HG02610 (cell line): ENCODE results near the gene BTBD9.

Experiments used
- ATAC-seq: cut with Tn5 transposase; IDR thresholded peaks from one replicate; pipeline ENCODE4 v1.9.1; 2021; ENCODE audit warnings: mild to moderate bottlenecking, moderate library complexity; ENCODE audit not compliant: unreplicated experiment

BTBD9 gene

GRCh38 chr6:38639498-38640215 lies at the start of gene BTBD9:
BTBD9 (minus strand) TSS chr6:38639929.
- peak; percentile 72 for ATAC-seq

GRCh38 chr6:38688579-38689087 lies 48.9 kb upstream of the BTBD9 start:
- peak; percentile 79 for ATAC-seq

- no peak for ATAC-seq
Measured at GRCh38 chr6:38687549-38687948, 47.8 kb upstream of the BTBD9 start.

- no peak for ATAC-seq
Measured at GRCh38 chr6:38687043-38687353, 47.3 kb upstream of the BTBD9 start.

DNA sequence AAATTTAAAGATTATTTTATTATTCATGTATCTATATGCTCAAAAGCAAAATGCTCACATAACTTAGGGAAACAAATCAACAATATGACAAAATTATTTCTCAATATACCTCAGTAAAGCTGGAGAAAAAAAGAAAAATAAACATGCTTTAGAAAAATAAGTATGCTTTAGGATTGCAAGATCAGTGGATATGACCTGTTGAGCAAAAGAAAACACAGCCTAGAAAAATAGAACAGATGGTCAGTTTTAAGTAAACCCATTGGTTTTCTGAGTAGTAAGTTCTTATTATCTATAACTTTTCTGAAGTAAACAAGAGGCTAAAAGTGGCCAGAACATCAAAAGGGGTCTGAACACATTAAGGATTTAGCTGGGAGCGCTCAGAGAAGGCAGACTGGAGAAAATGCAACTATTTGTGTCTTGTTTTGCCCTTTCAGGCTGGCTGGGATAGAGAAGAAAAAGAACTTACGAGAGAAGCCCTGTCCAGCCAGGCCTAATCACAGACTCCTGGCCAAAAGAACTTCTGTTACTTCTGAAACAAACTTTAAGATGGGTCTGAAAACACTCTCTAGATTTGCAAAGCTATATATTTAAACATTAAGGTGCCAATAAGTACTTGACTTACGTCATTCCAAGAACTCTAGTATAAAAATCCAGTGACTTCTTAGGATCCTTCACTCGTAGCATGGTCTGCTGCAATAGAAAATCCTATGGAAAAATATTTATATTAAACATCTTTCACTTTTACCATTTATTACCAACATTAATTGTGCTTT lies 46.7 kb upstream of the BTBD9 start:
- ATAC-seq: no peak

- no peak for ATAC-seq
Measured at GRCh38 chr6:38684904-38685303, 45.2 kb upstream of the BTBD9 start.

DNA sequence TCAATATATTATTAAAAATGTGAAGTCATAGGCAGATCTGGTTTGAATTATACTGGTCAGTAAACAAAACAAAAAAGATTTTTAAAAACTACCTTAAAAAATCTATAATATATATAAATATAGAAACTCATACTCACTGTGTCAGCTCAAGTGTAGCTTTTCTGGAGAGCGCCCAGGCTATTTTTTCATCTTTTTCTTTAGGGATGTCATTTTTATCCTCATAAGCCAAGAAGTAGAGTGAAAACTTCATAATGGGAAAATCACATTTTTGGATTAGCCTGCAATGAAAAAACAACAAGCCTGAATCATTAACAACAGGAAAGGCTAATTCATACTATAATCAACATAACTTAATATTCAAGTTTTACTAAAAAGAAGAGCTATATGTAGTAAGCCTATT lies 44.5 kb upstream of the BTBD9 start:
- ATAC-seq: no peak

- no peak for ATAC-seq
Measured at GRCh38 chr6:38681850-38682249, 42.1 kb upstream of the BTBD9 start.

DNA sequence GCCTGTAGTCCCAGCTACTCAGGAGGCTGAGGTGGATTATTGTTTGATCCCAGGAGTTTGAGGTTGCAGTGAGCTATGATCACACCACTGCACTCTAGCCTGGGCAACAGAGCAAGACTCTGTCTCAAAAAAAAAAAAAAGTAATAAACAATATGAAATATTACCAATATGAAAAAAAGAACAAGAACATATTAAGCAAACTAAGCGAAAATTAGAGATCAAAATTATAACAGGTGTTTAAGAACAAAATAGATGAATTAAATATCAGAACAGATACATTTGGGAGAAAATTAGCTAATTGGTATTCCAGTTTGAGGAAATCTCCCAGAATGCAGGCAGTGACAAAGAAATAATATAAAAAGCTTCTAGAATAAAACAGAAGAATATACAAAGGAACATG lies 39.9 kb upstream of the BTBD9 start:
- no peak for ATAC-seq

GRCh38 chr6:38678178-38678760 lies 38.5 kb upstream of the BTBD9 start:
- no peak for ATAC-seq

DNA sequence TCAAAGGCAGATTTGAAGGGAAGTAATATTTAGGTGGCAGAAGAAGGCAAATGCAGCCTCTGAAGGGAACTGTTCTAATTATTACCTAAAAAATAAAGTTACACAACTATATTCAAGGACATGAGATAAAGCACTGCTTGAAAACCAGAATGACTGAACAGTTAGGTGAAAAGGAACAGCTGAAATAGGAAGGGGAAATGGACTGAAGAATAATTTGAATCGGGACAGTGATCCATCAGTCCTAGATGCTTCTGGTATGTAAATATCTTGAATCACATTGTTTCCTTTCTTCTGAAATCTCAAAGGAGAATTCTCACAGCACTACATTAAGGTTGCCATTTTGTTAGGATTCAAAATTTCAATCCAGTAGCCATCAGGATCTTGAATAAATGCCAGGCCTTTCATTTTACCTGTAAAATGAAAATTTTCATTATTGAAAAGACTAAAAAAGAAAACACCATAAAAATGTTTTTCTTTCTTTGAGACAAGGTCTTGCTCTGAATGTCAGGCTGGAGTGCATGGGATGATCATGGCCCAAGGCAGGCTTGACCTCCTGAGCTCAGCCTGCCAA lies 37.3 kb upstream of the BTBD9 start:
- no peak for ATAC-seq

DNA sequence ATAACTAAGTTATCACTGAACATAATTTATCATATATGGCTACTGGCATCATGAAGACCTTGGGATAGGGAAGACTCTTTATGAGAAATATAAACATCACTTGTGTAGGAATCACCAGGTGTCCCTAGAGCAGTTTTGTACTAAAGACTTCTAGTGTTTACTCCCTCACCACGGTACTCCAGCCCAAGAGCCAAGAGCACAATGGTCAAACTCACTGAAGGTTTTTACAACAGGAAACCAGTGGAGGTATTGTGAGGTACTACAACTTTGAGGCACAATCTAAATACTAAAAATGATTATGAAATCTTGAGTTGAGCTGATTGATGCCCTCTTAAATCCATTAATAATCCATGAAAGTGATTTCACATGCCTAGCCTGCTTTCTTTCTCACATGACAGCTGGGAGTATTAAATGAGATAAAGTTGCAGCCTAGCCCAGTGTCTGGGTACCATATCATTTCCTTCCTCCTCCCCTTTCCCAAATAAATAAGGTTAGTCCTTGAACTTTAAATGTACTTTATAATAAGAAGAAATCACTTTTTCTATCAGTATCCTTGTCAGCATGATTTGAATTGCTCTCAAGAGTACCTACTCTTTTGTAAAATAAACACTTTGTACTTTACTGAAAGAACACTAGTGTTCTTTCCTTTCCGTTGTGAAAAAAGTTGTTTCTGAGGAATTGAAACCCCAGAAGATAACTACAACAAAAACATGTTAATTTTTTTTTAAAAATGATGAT lies 36.7 kb upstream of the BTBD9 start:
- ATAC-seq: no peak

DNA sequence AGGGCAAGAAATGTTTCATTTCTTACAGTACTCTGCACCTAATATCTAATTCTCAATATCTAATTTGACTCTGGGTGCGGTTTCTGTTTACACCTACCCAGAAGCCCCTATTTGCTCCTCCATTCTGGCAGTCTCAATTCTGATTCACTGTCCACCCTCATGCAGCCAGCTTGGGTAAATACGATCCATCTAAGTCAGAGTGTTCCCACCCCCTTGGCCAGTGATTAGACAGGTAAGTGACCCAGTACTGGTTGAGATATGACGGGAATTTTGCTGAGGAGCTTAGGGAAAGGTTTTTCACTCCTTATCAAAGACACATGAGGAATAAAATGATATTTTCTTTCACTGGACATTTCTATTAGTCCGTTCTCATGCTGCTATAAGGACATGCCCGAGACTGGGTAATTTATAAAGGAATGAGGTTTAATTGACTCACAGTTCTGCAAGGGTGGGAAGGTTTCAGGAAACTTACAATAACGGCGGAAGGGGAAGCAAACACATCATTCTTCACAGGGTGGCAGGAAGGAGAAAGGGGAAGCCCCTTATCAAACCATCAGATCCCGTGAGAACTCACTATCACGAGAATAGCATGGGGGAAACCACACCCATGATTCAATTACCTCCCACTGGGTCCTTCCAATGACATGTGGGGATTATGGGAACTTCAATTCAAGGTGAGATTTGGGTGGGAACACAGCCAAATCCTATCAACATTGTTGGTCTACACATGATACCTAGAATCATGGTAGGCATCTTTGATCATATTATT lies 33.9 kb upstream of the BTBD9 start:
- ATAC-seq: no peak

DNA sequence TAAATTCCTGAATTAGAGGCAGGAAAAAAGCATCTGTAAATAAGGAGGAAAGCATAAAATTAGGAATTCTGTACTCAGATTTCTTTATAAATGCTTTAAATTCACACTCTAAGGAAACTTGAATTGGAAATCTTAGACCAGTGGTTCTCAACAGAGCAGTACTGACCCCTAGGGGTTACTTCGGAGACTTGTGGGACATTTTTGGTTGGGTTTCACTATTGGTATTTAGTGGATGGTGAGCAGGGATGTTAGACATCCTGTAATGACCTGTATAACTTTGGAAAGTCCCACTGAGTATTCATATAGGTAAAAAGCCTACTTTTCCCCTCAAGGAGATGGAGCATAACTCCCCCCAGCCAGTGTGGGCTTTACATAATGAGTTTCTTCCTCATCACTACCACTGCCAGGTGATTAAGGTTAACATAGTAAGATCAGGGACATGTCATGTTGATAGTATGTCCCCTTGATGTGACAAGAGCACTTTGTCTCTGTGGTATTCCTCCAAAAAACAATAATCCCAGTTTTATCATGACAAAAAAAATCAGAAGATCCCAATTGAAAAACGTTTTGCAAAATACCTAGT lies 32.2 kb upstream of the BTBD9 start:
- ATAC-seq: peak; percentile 85

DNA sequence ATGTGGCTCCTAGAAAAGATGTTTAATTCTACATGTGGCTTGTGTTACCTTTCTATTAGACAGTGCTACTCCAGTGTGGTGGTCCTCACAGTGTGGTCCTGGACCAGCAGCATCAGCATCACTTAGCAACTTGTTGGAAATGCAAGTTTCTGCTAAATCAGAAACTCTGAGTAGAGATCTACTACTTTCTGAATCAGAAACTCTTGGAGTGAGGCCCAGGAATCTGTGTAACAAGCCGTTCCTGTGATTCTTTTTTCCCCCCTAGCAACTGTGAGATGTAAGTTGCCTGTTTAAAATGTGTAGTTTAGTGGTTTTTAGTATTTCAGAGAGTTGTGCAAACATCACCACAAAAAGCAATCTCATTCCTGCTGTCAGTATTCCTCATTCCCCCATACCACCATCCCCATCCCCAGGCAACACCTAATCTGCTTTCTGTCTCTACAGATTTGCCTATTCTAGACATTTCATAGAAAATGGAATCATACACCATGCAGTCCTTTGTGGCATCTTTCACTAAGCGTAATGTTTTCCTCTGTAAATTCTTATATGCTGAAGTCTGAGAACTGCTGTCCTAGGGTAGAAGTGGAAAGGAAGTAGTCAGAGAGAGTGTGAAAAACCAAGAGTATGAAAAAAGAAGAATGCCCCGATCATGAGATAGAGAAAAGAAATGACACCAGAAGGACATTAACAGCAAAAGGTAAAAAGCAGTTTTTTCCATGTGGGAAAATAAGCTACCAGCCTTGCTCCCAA lies 18.9 kb upstream of the BTBD9 start:
- no peak for ATAC-seq

DNA sequence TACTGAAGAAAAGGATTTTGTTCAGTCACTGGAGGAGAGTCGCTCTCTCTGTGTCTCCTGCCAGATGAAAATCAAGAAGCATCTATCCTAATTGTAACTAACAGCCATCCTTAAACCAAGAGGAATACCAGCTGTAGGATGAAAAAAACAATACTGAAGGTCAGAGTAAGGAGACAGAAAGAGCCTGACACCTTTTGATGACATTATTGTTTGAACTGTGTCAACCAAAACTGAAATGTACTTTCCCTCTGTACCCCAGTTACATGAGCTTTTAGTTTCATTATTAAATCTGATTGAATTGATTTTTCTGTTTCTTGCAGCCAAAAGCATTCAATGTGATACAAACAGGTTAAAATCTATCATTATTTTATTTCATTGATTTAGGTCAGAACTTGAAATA lies 17.2 kb upstream of the BTBD9 start:
- no peak for ATAC-seq

GRCh38 chr6:38654263-38654662 lies 14.5 kb upstream of the BTBD9 start:
- ATAC-seq: no peak

DNA sequence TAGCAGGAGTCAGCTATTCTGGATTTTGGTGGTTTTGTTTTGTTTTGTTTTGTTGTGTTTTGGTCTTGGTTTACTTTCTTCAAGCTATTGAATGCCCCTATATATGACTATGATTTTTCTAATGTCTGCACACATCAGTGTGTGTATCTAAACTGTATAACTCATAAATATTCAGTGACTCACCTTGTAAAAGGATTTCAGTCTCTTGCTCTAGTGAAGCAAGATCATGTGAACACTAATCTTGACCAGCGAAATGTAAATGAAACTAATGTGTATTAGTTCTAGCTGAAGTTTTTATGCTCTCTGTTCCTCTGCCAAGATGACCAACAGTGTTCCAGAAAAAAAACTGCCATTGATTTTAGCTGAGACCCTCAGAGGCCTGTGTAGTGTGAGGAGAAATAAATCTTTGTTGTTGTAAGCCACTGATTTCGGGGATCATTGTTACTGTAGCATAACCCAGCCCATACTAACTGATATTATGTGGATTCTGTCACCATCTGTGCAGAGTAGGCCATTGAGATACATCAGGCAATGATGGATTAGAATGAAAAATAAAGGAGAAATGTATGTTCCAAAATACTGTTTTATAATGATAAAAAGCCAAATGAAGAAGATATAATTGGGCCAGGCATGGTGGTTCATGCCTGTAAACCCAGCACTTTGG lies 11.5 kb upstream of the BTBD9 start:
- ATAC-seq: no peak
